Measurements from ENCODE around the gene TICAM2. TPM values are rescaled to one million over a fixed set of nuclear protein-coding genes. Genes with fewer than 3 reads are reported as not detected.

The TICAM2 gene
- total and polyA plus RNA-seq, 2 of the 8 experiments (the other 6 are each of a cell fraction or from before 2014, with no cell fraction given) = 0.02 TPM; not detected in 1

DNA sequence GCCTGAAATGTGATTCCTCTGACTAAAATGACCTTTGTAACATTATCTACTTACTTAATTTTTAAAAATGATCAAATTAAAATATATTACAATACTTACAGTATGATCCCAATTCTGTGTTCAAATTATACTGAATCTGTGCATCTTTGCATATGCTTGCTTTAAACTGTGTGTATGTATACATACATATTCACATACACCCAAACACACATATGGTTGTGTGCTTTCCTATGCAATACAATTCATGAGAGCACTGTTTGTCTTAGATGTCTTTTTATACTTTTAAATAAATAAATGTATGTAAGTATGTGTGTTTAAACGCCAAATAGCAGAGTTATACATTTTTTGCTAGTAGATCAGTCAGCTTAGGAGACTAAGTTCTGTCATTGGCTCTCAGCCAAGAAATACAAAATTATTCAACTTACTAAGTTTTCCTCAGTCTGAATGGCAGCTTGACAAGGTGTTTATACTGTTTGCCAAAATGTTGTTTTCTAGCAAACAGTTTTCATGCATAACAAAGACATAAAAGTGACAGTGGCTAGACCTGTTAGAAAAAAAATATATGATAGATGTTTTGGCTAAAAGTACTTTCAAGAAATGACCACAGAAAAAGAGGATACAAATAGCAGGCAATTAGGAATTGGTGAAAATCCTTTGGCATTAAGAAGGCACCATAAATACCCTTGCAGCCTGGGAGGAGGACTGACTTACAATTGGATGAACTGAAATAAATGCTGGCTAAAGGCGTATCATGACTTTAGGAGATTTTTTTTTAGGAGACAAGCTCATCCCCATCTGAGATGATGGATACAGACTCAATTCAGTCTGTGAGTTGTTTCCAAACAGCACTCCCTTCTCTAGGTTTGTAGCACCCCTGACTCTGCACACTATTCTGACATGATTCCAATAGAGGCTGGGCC is 7.9 kb downstream of the TICAM2 start (continued):
- TF ChIP-seq, protein P1, sequence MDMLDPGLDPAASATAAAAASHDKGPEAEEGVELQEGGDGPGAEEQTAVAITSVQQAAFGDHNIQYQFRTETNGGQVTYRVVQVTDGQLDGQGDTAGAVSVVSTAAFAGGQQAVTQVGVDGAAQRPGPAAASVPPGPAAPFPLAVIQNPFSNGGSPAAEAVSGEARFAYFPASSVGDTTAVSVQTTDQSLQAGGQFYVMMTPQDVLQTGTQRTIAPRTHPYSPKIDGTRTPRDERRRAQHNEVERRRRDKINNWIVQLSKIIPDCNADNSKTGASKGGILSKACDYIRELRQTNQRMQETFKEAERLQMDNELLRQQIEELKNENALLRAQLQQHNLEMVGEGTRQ (IDR thresholded peaks at IDR 0.05; ENCODE audit: low read length) = no peak
- TF ChIP-seq TBP (IDR thresholded peaks at IDR 0.05; ENCODE audit: low read depth, low read length) (no peak), HDAC2 (IDR thresholded peaks at IDR 0.05; ENCODE audit: borderline replicate concordance in 1 of 2, low read depth in 2 of 2, low read length in 2 of 2) (no peak), SUZ12 (IDR thresholded peaks at IDR 0.05; ENCODE audit: low read length) (no peak), NANOG (IDR thresholded peaks at IDR 0.05; ENCODE audit: insufficient read depth, low read depth, low read length, poor library complexity, severe bottlenecking) (no peak), KDM4A (IDR thresholded peaks at IDR 0.05; ENCODE audit: low read depth, low read length, severe bottlenecking) (no peak), KDM5A (IDR thresholded peaks at IDR 0.05; ENCODE audit: low read length) (no peak)

Data from H1 (cell line).